Measurements from ENCODE around the gene ZNF101. TPM values are rescaled to one million over a fixed set of nuclear protein-coding genes. Genes with fewer than 3 reads are reported as not detected.

ZNF101 gene
- polyA plus RNA-seq, 1 experiment = 4.5 TPM

DNA sequence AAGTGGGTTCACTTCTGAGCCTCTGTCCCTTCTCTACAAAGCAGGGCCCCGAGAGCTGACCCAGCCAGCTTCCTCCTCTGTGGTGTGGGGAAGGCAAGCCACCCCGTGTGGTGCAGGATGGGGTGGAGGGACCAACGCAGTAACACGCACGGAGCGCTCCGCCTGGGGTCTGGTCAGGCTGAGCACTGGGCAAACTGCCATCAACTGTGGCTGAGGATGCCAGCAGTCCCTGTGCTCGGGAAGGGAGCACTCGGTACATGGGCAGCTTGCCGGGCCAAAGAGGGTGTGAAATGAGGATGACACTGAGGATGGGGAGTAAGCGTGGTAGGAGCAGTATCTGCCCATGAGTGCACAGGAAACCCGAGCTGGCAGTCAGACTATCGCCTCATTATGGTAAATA lies 17.6 kb upstream of the ZNF101 start:
- CTCF ChIA-PET = no interaction called here
- DNase-seq (ENCODE audit: low read depth, low spot score) = no peak
- no peak for TF ChIP-seq CTCF (IDR thresholded peaks at IDR 0.05; ENCODE audit: low read depth, low read length)
- no peaks in the 10 kb centered on the region for H3K9me3 ChIP-seq (ENCODE audit: control insufficient read depth, insufficient read depth, low read length)
- H3K4me3 ChIP-seq (ENCODE audit: low read depth, low read length) = no peak overlapping the region
- no peak overlapping the region for H3K27ac ChIP-seq (ENCODE audit: low read depth, low read length)
- no peaks in the 10 kb centered on the region for H3K27me3 ChIP-seq (ENCODE audit: control insufficient read depth, insufficient read depth, low read length)
- POLR2A ChIA-PET = interaction anchor here (0.6 kb wide), 1 partner anchor 119 kb away, joined by 3 read pairs; no protein-coding TSS in a partner anchor

GRCh38 chr19:19652482-19653295 lies 15.9 kb upstream of the ZNF101 start:
- Histone ChIP-seq H3K27ac (ENCODE audit: low read depth, low read length) (no peak overlapping the region), H3K9me3 (ENCODE audit: control insufficient read depth, insufficient read depth, low read length) (no peaks in the 10 kb centered on the region), H3K4me3 (ENCODE audit: low read depth, low read length) (no peak overlapping the region), H3K27me3 (ENCODE audit: control insufficient read depth, insufficient read depth, low read length) (no peaks in the 10 kb centered on the region)
- no peak for TF ChIP-seq CTCF (IDR thresholded peaks at IDR 0.05; ENCODE audit: low read depth, low read length)
- DNase-seq (ENCODE audit: low read depth, low spot score) = no peak
- ChIA-PET CTCF (interaction anchor here (1.3 to 1.9 kb wide), 2 partner anchors 9 to 121 kb away, joined by 5 to 9 read pairs; partner anchors contain the start of gene GMIP), POLR2A (no interaction called here)

DNA sequence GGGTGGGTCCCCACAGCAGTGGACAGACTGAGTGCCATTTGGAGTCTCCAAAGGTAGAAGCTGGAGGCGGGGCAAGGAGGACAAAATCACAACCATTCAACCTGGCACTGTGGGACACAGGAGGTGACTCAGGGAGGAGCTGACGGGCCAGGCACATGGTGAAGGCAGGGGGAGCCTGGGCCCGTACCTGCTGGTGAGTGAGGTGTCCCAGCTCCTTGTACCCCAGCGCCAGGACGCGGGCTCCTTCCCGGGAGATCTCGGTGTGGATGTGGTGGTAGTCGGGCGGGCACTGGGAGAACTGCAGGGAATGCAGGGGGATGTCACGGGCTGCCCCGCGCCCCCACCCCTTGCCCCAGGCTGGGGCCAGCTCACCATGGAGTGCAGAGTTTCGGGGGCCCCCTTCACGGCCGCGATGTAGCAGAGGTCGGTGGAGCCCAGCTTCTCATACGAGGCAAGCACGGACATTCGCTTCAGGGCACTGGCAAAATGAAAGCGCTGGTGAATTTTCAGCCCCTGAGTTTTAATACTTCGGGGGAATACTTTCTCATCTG lies 15.0 kb upstream of the ZNF101 start:
- DNase-seq (ENCODE audit: low read depth, low spot score) = no peak
- ChIA-PET POLR2A (interaction anchor here (1.2 kb wide), 1 partner anchor 10 kb away, joined by 5 read pairs; the partner anchor contains the start of gene ATP13A1), CTCF (interaction anchor here (1.9 kb wide), 1 partner anchor 10 kb away, joined by 9 read pairs; the partner anchor contains the start of gene GMIP)
- Histone ChIP-seq H3K27me3 (ENCODE audit: control insufficient read depth, insufficient read depth, low read length) (no peaks in the 10 kb centered on the region), H3K27ac (ENCODE audit: low read depth, low read length) (no peak overlapping the region), H3K9me3 (ENCODE audit: control insufficient read depth, insufficient read depth, low read length) (no peaks in the 10 kb centered on the region), H3K4me3 (ENCODE audit: low read depth, low read length) (no peak overlapping the region)
- no peak for TF ChIP-seq CTCF (IDR thresholded peaks at IDR 0.05; ENCODE audit: low read depth, low read length)

DNA sequence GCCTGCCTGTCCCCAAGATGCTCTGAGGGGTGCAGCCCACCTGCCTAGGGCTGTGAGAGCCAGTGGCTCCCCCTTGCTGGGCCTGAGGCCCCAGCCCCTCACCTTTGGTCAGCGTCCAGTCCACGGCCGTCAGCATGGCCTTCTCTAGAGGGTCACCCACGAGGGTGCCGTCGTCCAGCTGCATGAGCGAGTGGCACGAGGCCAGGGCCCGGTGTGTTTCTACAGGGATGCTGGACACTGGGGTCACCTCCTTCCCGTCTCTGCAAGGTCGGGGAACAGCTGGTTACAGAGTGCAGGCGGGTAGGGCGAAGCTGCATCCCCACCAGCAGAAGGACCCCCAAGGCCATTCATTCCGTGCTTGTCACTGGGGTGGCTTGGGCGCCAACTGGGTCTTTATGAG lies 14.2 kb upstream of the ZNF101 start:
- ChIA-PET CTCF (interaction anchor here (1.9 kb wide), 1 partner anchor 10 kb away, joined by 9 read pairs; the partner anchor contains the start of gene GMIP), POLR2A (interaction anchor here (1.2 kb wide), 1 partner anchor 9 kb away, joined by 5 read pairs; the partner anchor contains the start of gene ATP13A1)
- no peak for TF ChIP-seq CTCF (IDR thresholded peaks at IDR 0.05; ENCODE audit: low read depth, low read length)
- Histone ChIP-seq H3K4me3 (ENCODE audit: low read depth, low read length) (no peak overlapping the region), H3K9me3 (ENCODE audit: control insufficient read depth, insufficient read depth, low read length) (no peaks in the 10 kb centered on the region), H3K27me3 (ENCODE audit: control insufficient read depth, insufficient read depth, low read length) (no peaks in the 10 kb centered on the region), H3K27ac (ENCODE audit: low read depth, low read length) (no peak overlapping the region)
- DNase-seq (ENCODE audit: low read depth, low spot score) = no peak
